Cerebellar cortex (tissue), 1 donor: ENCODE data around the gene PRR22.
"Not testable (repeated sequence)": the region's sequence is repeated elsewhere in the genome, so short reads cannot be mapped to it uniquely, and the experiment has no call there.

Experiments
- DNase-seq: peaks from one replicate; pipeline ENCODE4 v3.0.0-alpha.2; 2015; ENCODE audit warnings: low spot score

The PRR22 gene

DNA sequence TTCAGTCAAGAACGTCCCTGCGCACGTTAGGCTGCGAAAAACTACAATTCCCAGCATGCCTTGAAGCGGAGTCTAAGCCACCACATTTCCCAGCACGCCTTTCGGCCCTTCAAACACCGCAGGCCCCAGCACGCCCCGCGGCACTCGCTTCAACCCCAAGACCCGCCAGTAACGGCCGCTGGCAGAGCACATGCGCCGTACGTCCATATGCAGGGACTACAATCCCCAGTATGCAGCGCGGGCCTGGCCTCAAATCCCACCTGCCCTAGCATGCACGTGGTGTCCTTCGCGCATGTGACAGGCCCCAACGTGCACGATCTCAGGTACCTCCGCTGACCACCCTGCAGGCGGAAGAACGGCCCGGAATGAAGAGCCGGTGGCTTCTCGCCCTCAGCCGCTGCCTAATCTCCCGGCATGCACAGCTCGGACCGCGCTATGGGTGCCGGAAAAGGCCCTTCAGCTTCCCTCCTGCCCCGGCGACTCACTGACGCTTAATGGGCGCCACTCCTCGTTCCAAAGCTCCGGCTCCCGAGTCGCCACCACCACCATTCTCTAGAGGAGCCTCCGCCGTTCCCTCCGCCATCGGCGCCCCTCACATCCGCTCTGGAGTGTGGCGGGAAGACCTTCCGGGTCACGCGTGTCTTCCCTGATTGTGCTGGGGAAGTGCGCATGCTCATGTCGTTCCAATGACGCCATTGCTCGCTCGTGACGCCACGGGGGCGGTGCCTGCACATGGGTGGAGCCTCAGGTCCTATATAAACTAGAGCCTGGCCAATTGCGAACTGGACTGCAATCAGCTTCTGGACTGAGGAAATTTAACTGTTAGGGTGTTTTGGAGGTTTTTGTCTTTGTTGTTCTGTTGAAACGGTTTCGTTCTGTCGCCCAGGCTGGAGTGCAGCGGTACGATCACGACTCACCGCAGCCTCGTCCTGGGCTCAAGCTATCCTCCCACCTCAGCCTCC is 6.3 kb upstream of the PRR22 start, which contains the start of gene DUS3L:
Gene DUS3L (minus strand): TSS at position 605 of the 962 bp plus-strand sequence. CDS start 22 bp downstream, at position 583.
- DNase-seq, result peak; percentile 99

DNA sequence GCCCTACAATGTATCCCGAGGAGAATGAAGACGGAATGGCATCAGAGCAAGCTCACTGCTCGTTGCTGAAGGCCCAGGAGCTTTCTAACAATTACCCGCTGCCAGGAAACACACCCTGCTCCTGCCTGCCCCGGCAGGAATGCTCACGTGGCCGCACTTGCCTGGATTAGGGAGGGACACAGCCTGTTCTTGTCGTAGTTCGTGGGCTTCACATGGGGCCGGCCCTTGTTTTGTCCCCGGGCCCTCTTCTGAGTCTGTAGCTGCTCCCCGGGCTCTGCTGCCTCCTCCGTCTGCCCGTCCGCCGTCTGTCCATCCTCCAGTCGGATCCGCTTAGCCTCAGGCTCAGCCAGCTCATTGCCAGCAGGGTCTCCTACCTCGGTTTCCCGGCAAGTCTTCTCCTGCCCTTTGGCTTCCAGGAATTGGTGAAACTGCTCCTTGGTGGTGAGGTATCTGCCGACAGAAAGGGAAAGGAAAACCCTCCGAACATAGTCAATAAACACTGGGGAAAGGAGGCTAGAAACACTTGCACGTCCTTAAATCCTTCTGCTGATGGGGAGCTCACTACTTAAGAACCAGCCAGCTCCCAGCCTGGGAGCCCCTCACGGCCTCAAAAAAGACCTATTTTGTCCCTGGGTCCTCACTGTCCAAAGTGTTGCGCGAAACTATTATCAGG is 5.5 kb upstream of the PRR22 start:
- DNase-seq, result no peak

DNA sequence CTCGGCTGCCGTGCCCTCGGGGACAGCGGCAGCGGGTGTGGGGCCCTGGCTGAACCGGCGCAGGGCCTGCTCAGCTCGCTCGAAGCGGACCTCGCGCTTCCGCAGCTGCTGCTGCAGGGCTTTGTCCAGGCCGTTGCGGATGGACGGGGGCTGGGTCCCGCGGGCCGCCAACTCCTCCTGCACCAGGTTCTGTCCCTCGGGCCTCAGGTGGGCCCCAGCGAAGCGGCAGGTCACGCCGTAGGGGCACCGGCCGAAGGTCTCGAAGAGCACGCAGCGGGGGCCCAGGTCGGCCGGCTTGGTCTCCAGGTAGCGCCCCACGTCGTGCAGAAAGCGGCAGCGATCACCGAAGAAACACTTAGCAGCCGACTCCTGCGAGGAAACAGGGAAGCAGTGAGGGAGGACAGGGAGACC is 4.8 kb upstream of the PRR22 start:
- no peak for DNase-seq

DNA sequence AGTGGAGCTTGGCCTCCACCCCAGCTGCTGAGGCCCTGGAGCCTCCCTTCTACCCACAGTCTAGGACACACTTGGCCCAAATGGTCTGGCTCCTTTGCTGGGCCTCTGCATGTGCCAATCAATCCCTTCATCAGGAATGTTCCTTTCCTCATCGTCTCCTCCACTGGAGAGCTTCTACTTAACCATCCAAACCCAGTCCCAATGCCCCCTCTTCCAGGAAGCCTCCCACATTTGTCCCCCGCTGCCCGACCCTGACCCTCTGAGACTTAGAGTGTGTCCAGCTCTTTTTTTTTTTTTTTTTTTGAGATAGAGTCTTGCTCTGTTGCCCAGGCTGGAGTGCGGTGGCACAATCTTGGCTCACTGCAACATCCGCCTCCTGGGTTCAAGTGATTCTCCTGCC is 3.9 kb upstream of the PRR22 start:
- no peak for DNase-seq

DNA sequence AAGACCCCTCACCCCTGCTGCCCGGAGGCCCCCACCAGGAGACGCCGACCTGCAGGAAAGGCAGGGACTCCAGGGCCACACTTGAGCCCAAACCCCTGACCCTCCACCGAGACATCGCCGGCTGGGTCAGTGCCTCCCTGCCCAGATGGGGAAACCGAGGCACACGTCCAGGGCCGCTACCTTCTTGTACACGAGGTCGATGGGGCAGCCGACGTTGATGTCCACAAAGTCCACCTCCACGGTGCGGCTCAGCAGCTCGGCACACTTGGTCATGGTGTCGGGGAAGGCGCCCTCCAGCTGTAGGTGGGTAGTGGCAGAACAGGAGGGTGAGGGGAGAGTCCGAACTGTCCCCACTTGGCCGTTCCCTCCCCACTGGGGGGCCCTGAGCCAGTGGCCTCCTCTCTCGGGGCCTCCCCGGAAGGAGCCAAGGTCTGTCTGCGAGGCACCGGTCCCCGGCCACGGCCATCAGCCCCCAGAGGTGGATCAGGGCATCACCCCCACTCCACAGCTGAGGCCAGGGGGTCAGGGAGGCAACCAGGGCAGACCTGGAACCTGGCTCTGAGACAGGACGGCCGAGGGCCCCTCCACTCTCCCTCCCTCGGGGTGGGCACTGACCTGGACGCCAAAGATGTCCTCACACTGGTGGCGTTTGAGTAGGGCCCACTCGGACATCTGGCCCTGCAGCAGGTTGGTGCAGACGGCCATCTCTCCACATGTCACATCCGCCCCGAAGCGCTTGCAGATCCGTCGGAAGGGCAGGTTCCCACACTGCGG is 3.0 kb upstream of the PRR22 start:
- DNase-seq, result no peak

DNA sequence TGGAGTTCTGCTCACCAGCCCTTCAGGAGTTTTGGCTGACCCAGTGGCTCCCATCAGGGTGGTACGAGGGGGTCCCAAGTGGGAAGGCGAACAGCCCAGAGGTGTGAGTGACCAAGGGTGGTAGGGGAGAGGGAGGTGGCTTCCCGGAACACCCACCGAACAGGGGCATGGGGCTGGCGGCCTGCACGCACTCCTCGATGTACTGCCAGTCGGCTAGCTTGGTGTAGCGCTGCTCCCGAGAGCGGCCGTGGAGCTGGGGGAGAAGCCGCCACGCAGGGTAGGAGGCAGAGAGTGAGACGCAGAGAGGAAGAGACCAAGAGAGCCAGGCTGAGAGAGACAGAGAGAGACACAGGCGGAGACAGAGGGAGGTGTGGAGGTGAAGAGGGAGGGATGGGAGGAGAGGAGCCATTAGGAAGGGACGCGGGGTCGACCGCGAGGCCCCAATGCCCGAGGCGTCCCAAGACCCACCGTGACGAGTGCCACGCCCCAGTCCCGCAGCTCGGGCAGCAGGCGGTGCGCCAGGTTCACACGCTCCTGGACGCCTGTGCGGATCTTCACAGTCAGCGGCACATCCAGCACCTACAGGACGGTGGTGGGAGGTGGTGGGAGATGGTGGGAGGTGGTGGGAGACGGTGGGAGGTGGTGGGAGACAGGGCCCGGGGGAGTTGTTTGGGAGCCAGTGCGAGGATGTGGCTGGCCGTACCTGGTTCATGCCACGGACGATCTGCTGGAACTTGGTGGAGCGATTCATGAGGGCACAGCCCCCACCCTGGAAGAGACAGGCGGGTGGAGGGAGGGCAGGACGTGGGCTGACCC is 2.3 kb upstream of the PRR22 start:
- no peak for DNase-seq

DNA sequence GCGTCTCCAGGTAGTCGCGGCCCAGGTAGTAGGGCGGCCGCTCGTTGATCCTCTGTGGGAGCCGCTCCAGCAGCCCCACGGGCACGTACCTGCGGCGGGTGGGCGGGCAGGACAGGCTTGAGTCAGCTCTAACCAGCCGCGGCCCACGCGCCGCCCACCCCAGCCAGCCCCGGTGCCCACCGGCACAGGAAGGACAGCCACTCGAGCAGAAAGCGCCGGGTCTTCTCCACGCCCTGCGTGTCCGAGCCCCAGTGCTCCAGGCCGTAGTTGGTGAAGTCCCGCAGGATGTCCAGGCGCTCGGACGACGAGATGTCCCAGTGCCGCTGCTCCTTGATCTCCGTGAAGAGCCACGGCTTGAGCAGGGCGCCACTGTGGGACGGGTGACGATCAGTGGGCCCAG is 877 bp upstream of the PRR22 start:
- DNase-seq, result no peak

DNA sequence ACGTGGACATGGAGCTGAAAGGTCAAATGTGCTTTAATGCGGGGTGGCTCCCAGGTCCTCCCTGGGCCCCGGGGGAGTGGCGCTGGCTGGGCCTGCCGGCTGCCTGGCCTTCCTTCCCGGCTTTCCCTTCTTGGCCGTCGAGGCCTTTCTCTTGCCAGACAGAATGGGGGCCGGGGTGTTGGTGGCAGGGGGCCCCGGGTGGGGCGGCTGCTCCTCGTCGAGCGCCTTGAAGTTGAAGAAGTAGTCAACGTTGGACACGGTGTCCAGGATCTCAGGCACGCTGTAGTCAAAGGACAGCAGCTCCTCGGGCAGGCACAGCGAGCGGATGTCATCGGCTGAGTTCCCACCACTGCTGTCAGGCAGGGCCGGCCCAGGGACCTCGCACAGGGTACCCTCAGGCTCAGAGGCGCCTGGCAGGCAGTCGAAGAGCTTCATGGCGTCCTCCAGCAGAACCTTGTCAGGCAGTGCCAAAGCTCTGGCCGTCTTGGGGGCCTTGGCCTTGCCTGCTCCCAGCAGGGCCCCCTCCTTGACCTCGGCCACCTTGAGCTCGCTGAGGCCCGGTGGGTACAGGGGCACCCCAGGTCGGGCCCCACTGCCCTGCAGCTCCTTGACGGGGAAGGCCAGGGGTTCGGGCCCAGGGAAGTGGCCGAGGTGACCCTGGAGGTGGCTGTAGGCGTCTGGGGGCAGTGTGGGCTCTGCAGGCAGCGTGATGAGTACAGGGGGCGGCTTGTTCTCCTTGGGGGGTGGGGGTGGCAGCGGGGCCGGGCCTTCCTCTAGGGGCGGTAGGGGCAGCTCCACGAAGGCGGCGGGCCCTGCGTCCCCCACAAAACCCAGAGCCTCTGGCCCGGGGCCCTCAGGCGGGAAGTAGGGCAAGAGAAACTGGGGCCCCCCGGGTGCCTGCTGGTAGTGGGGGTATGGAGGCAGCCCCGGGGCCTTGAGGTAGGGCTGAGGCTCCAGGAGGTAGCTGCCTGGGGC is 1.3 kb downstream of the PRR22 start:
- no peak for DNase-seq

DNA sequence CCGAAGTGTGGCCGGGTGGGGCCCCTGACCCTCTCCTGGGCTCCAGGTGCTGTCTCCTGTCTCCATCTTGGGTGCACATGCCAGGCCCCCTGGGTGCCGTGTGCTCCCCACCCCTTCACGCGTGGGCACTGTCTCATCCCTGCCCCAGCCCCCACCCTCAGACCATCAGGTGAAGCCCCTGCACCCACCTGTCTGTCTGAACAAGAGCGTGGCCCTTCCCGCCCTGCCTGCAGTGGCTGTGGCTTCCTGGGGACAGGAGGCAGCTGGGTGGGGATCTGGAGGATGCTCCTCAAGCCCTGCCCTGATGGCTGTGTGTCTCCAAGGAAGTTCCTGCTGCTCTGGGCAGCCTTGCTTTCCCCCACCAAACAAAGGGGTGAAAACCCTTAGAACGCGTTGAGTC is 2.2 kb downstream of the PRR22 start:
- no peak for DNase-seq

DNA sequence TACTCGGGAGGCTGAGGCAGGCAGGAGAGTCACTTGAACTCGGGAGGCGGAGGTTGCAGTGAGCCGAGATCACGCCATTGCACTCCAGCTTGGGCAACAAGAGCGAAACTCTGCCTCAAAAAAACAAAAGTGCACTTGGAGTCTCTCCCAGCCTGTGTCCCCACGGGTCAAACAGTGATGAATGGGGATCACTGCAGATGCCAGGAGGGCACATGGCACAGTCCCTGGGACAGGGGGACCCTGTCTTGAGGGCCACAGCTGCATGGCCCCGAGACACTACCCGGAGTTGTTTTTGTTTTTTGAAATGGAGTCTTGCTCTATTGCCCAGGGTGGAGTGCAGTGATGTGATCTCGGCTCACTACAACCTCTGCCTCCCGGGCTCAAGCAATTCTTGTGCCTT is 3.6 kb downstream of the PRR22 start:
- DNase-seq, result not testable (repeated sequence)

DNA sequence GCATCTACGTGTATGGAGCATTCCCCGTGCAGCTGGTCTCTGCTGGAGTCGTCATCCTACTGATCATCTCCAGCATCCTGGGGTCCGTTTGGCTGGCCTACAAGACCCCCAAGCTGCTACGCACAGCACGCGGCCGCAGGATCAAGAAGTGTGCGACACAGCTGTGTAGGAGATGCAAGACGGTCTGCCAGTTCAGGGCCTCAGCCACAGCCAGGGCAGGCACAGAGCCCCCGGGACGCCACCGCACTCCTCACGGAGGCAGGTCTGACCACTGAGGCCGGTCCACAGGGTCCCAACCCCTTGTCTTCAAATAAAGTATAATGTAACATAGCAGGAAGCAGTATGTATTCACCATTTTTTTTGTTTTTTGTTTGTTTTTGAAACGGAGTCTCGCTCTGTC is 6.1 kb downstream of the PRR22 start:
- DNase-seq, result no peak

DNA sequence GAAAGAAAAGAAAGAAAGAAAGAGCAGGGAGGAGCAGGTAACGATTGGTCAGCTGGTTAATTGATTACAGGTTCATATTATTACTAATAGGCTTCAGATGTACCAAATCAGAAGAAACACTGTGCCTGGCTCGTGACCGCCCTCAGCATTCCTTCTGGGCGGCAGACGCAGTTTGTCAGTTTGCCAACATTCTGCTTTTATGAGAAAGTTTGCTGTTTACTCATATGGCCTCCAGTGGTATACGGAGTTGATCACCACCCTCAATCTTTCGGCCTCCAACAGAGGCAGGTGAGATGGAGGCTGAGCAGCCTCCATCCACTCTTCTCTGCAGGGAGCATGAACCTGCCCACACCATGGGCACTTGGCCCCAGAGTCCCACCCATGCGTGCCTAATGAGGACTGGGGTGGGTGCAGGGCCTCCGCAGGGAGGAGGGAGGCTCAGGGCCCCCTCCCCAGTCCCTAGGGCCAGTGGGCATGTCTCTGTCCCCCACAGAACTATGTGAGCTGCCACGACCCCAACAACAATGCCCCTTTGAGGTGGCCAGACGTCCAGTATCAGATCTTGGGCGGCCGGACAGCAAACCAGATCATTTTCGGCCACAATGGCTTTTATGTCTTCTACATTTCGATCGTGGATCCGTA is 8.8 kb downstream of the PRR22 start:
- DNase-seq, result no peak

DNA sequence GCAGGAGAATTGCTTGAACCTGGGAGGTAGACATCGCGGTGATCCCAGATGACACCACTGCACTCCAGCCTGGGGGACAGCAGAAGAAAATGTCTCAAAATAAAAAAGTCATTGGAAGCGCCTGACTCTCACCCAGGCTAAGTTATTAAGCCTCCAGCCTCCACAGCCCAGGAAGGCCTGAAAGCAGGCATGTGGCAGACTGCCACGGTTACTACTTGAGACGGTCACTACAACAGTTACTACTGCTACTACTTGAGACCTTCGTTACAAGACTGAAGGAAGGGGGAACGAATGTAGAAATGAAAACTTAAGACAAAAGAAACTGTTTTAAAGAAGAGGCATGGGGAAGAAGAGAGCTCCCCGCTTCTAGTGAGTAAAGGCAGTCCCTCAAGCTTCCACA is 9.6 kb downstream of the PRR22 start:
- no peak for DNase-seq

DNA sequence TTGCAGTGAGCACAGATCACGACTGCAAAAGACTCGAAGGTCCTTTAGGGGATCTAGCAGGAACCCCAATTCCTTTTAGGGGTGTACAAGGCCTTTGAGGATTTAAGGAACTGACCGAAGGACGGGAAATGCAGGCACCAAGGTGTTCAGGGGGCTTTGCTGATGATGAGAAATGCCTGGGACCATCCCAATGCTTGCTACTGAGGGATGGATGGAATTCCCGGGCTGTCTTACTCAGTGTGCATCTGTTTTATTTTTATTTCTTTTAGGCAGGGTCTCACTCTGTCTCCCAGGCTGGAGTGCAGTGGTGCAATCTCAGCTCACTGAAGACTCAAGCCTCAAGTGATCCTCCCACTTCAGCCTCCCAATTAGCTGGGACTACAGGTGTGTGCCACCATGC is 11.3 kb downstream of the PRR22 start:
- DNase-seq, result no peak

DNA sequence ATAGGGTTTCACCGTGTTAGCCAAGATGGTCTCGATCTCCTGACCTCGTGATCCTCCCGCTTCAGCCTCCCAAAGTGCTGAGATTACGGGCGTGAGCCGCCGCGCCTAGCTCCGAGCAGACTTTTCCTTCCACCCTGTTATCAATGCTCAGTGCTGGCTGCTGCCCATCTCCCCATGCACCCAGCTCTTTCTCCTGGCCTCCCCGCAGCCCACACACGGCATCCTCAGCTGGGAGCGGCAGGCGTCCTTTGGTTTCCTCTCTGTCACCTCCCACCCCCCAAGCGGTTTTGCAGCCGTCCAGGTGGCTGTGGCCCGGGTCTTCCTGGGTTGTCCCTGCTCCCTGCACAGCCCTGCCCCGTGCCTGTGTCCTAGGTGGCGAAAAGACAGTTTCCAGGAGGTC is 12.1 kb downstream of the PRR22 start:
- DNase-seq, result no peak

DNA sequence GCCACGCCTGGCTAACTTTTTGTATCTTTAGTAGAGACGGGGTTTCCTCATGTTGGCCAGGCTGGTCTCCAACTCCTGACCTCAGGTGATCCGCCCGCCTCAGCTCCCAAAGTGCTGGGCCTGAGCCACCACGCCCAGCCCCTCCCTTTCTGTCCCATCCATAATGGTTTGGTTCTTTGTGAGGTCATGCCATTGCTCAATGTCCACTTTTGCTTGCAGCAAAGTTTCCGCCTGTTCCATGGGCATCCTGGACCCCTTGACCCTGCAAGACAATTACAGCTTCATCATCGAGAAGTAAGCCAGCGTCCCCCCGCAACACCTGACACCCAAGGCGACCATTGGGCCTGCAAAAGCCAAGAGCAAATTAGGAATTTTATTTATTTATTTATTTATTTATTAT is 16.6 kb downstream of the PRR22 start:
- DNase-seq, result no peak

DNA sequence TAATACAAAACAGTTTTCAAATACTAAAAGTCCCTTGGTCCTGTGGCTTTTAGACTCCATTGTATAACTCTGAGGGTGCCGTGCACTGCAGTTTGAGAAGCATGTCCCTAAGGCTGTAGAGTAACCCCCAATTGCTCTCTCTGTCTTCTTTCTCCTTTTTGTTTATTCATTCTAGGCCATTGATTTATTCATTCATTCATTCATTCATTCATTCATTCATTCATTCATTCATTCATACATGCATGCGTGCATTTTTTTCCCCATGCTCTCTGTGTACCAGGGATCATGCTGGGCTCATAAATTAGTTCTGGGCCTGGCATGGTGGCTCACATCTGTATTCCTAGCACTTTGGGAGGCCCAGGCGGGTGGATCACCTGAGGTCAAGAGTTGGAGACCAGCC is 19.3 kb downstream of the PRR22 start:
- DNase-seq, result no peak

DNA sequence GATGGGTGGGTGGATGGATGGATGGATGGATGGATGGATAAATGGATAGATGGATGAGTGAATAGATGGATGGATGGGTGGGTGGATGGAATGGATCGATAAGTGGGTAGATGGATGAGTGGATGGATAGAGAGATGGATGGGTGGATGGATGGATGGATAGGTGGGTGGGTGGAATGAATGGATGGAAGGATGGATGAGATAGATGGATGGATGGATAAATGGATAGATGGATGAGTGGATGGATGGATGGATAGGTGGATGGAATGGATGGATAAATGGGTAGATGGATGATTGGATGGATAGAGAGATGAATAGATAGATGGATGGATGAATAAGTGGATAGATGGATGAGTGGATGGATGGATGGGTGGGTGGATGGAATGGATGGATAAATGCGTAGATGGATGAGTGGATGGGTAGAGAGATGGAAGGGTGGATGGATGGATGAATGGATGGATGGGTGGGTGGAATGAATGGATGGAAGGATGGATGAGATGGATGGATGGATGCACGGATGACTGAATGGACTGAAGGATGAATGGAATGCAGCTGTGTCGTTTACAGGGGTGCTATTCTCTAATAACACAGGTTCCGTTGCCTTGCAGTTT is 21.8 kb downstream of the PRR22 start:
- DNase-seq, result no peak

DNA sequence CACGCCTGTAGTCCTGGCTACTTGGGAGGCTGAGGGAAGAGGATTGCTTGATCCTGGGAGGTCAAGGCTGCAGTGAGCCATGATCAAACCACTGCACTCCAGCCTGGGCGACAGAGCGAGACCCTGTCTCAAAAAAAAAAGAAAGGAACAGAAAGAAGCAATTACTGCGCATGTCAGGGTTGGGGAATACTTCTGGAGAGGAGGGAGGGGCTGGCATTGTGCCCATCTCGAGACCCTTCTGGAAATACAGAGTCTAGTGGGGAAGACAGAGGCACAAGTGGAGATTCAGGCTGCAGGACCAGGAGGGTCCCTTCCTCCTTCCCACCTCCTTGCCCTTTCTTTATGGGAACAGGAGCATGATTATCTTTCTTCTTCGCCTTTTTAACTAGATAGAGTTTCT is 30.8 kb downstream of the PRR22 start:
- DNase-seq, result no peak

DNA sequence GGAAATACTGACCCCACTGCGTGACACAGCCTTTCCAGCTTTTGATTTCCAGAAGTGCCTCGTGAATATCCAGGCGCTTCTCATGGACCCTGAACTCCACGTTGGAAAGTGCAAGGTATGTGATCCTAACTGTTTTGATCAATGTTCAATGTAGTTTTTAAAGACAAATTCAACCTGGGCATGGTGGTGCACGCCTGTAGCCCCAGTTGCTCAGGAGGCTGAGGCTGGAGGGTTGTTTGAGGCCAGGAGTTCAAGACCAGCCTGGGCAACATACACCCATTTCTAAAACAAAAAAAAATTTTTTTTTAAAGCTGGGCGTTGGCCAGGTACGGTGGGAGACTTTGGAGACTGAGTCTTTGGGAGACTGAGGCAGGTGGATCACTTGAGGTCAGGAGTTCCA is 32.8 kb downstream of the PRR22 start:
- DNase-seq, result no peak
